GM12891 (cell line): ENCODE results near the gene OSGIN1.

Experiments used
- DNase-seq: peaks from one replicate; pipeline ENCODE4 v3.0.0; 2011; ENCODE audit warnings: low spot score; ENCODE audit not compliant: insufficient read length
- FAIRE-seq: peaks from 2 replicates; lab custom pipeline; 2011; peaks lifted over from hg19 to GRCh38; lab: Jason Lieb, UNC
- PAX5 ChIP-seq: IDR thresholded peaks from 2 replicates; pipeline ENCODE4 v1.6.1; 2011; ENCODE audit warnings: low read length, moderate library complexity, mild to moderate bottlenecking; ENCODE audit not compliant: insufficient read depth, severe bottlenecking
- POLR2A ChIP-seq: IDR thresholded peaks from 2 replicates; pipeline ENCODE4 v1.6.1; 2011; ENCODE audit warnings: low read depth, low read length, control low read depth
- POLR2AphosphoS5 ChIP-seq: IDR thresholded peaks from 2 replicates; pipeline ENCODE4 v1.6.1; 2011; ENCODE audit warnings: low read depth, low read length, control low read depth
- POU2F2 ChIP-seq: IDR thresholded peaks from 2 replicates; pipeline ENCODE4 v1.6.1; 2011; ENCODE audit warnings: low read depth, mild to moderate bottlenecking, control low read depth, low read length, moderate library complexity
- SPI1 ChIP-seq: IDR thresholded peaks from 2 replicates; pipeline ENCODE4 v1.6.1; 2011; ENCODE audit warnings: low read depth, low read length, control low read depth
- TAF1 ChIP-seq: IDR thresholded peaks from 2 replicates; pipeline ENCODE4 v1.6.1; 2011; ENCODE audit warnings: low read depth, low read length, control low read depth

The OSGIN1 gene

DNA sequence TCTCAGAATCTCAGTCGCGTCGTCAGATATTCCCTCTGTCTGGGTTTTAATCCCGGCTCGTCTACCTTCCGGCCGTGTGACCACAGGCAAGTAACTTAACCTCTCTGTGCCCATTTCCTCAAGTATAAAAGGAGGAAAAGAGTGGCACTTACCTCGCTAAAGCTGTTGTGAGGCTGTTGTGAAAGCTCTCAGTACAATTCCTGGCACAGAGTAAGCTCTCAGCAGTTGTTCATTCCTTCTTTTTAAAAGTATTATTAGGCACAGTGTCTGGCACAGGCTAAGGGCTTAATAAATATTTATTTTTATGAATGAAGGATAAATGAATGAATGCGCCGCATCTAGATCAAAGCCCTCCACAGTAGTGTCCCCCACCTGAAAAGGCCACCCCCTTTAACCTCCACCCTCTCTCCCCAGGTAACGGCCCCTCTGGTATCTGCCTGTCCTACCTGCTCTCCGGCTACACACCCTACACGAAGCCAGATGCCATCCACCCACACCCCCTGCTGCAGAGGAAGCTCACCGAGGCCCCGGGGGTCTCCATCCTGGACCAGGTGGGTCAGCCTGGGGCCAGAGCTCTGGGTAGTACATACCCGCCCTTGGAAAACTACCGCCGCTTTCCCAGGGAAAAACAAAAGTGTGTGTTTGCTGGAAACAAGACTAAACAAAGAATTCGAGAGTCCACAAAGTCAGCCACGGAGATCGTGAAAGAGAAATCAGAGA, 6.0 kb downstream of the OSGIN1 start:
- no peak for TF ChIP-seq TAF1
- no peak for TF ChIP-seq POLR2AphosphoS5
- no peak for TF ChIP-seq POU2F2
- TF ChIP-seq SPI1 = no peak
- TF ChIP-seq POLR2A = no peak
- no peak for TF ChIP-seq PAX5
- DNase-seq (no peak), FAIRE-seq (no peak)

- no peak for FAIRE-seq
- no peak for DNase-seq
- no peak for TF ChIP-seq POLR2AphosphoS5
- no peak for TF ChIP-seq PAX5
- TF ChIP-seq SPI1 = no peak
- no peak for TF ChIP-seq POU2F2
Measured at GRCh38 chr16:83959656-83960434, 6.8 kb downstream of the OSGIN1 start.

DNA sequence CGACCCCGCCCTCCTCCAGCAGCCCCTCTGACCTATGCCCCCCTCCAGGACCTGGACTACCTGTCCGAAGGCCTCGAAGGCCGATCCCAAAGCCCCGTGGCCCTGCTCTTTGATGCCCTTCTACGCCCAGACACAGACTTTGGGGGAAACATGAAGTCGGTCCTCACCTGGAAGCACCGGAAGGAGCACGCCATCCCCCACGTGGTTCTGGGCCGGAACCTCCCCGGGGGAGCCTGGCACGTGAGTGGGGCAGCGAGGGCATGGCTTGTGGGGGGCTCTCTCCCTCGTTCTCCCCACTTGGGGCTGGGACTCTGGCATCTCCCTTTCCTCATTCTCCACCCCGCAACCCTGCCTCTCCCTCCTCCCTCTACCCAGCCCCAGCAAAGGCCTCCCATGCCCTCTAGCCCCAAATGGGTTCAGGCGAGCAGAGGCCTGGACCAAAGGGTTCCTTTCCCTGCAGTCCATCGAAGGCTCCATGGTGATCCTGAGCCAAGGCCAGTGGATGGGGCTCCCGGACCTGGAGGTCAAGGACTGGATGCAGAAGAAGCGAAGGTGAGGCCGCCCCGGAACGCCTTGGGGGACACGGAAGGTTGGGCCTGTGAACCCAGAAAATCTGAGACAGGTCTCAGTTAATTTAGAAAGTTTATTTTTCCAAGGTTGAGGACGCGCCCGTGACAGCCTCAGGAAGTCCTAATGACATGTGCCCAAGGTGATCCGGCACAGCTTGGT, 7.6 kb downstream of the OSGIN1 start:
- DNase-seq = no peak
- FAIRE-seq = no peak
- TF ChIP-seq SPI1 = no peak
- TF ChIP-seq PAX5 = no peak

GRCh38 chr16:83961591-83961990, 8.6 kb downstream of the OSGIN1 start:
- FAIRE-seq = no peak
- DNase-seq = no peak
- TF ChIP-seq SPI1 (no peak), POLR2A (no peak), POLR2AphosphoS5 (no peak), TAF1 (no peak), PAX5 (no peak), POU2F2 (no peak)

- FAIRE-seq (no peak), DNase-seq (no peak)
- TF ChIP-seq TAF1 = no peak
- no peak for TF ChIP-seq SPI1
- no peak for TF ChIP-seq POLR2A
- no peak for TF ChIP-seq POLR2AphosphoS5
- TF ChIP-seq POU2F2 = no peak
- TF ChIP-seq PAX5 = no peak
Measured at GRCh38 chr16:83963277-83964119, 10.5 kb downstream of the OSGIN1 start.

DNA sequence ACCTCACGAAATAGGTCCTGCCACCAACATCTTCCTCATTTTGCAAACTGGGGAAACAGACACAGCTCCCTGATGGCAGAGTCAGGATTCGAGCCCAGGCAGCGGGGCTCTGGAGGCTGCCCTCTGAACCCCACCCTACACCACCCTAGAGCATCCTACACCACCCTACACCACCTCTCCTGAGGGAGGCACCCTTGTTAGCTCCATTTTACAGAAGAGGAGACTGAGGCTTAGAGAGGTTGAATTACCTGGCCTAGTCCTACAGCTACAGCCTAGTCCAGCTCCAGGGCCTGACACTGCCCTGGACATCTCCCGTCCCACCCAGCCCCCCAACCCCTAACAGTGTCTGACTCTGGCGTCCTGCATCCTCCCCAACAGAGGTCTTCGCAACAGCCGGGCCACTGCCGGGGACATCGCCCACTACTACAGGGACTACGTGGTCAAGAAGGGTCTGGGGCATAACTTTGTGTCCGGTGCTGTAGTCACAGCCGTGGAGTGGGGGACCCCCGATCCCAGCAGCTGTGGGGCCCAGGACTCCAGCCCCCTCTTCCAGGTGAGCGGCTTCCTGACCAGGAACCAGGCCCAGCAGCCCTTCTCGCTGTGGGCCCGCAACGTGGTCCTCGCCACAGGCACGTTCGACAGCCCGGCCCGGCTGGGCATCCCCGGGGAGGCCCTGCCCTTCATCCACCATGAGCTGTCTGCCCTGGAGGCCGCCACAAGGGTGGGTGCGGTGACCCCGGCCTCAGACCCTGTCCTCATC, 11.8 kb downstream of the OSGIN1 start:
- no peak for FAIRE-seq
- no peak for DNase-seq

GRCh38 chr16:83965444-83966152, 12.6 kb downstream of the OSGIN1 start:
- TF ChIP-seq PAX5 (no peak), POLR2A (no peak)
- FAIRE-seq = no peak

More for the DNA sequence above, 11.8 kb downstream of the OSGIN1 start:
- TF ChIP-seq TAF1 (no peak), POLR2AphosphoS5 (no peak), PAX5 (no peak), SPI1 (no peak), POLR2A (no peak), POU2F2 (no peak)

GRCh38 chr16:83966153-83966696, 13.2 kb downstream of the OSGIN1 start:
- DNase-seq = no peak
- no peak for FAIRE-seq
- TF ChIP-seq TAF1 = no peak
- TF ChIP-seq POLR2A = no peak
- no peak for TF ChIP-seq PAX5
- no peak for TF ChIP-seq SPI1
- TF ChIP-seq POU2F2 = no peak
- TF ChIP-seq POLR2AphosphoS5 = no peak

More at GRCh38 chr16:83965444-83966152, 12.6 kb downstream of the OSGIN1 start:
- no peak for DNase-seq
